GM12878 (cell line): ENCODE measurements around the gene ITPR2. TPM values are rescaled to one million over a fixed set of nuclear protein-coding genes. Genes with fewer than 3 reads are reported as not detected.
A peak's percentile ranks its signal among the peaks of the same experiment; 100 is the strongest.

Source experiments
- ATAC-seq: fragments of 200-7000 bp; cut with Tn5 transposase; 3 replicates; pipeline ENCODE4 v1.9.1; 2020; ENCODE audit warnings: mild to moderate bottlenecking, moderate library complexity
- BruUV-seq: library from RNA; stranded (reverse); fragments of 400-500 nt; replicated peaks from 2 replicates; lab custom pipeline; 2021; lab: Mats Ljungman, UMichigan
- CTCF ChIA-PET: fragments of 300-600 bp; sonication (Branson Sonifier 250); formaldehyde crosslinking; extraction: SDS; loops from one replicate; lab custom pipeline; 2021; ENCODE audit warnings: inconsistent platforms; lab: Yijun Ruan, JAX
- POLR2A ChIA-PET: fragments of 350-600 bp; formaldehyde crosslinking; extraction: SDS; loops from one replicate; lab custom pipeline; 2021; ENCODE audit warnings: inconsistent platforms; lab: Charles Lee
- RAD21 ChIA-PET: fragments of 300-600 bp; sonication (Branson Sonifier 250); formaldehyde crosslinking; loops from one replicate; lab custom pipeline; 2023; ENCODE audit warnings: antibody characterized with exemption; ENCODE audit not compliant: unreplicated experiment; lab: Charles Lee
- SMC1A ChIA-PET: fragments of 300-600 bp; sonication (Branson Sonifier 250); formaldehyde crosslinking; loops from one replicate; lab custom pipeline; 2023; ENCODE audit not compliant: unreplicated experiment, uncharacterized antibody; lab: Charles Lee
- DNase-seq: peaks from one replicate; pipeline ENCODE4 v3.0.0-alpha.2; 2011; ENCODE audit warnings: low read depth, low spot score
- FAIRE-seq: peaks from 3 replicates; lab custom pipeline; 2011; peaks lifted over from hg19 to GRCh38; lab: Jason Lieb, UNC
- H2AFZ ChIP-seq: 2 replicates; pipeline ENCODE4 v1.6.0; 2011; ENCODE audit warnings: low read depth, low read length, control low read depth; ENCODE audit not compliant: control insufficient read depth
- H3K27ac ChIP-seq: 2 replicates; pipeline ENCODE4 v1.5.1; 2011; ENCODE audit warnings: control low read depth; ENCODE audit not compliant: control insufficient read depth, insufficient read depth
- H3K27me3 ChIP-seq, 2 experiments: replicated peaks in 1 of 2; 2 replicates each; pipeline versions ENCODE4 v1.6.0 to v1.6.1; 2011; ENCODE audit warnings: low read length in 1 of 2; ENCODE audit not compliant: control insufficient read depth in 2 of 2, insufficient read depth in 2 of 2
- H3K36me3 ChIP-seq, 2 experiments: 2 replicates each; pipeline ENCODE4 v1.5.1; 2011; ENCODE audit warnings: low read length in 1 of 2; ENCODE audit not compliant: control insufficient read depth in 2 of 2, insufficient read depth in 2 of 2
- H3K4me1 ChIP-seq: 2 replicates; pipeline ENCODE4 v1.6.1; 2011; ENCODE audit warnings: mild to moderate bottlenecking, low read length, moderate library complexity, mixed read lengths; ENCODE audit not compliant: control insufficient read depth, insufficient read depth
- H3K4me2 ChIP-seq: 2 replicates; pipeline ENCODE4 v1.6.0; 2011; ENCODE audit warnings: control low read depth; ENCODE audit not compliant: control insufficient read depth, insufficient read depth
- H3K4me3 ChIP-seq: fragments of 200-600 bp; sonication (generic); 2 replicates; pipeline ENCODE4 v1.5.1; 2016
- H3K79me2 ChIP-seq: 2 replicates; pipeline ENCODE4 v1.6.0; 2011; ENCODE audit warnings: low read length; ENCODE audit not compliant: control insufficient read depth, insufficient read depth
- H3K9ac ChIP-seq: 2 replicates; pipeline ENCODE4 v1.8.0; 2011; ENCODE audit warnings: low read length, control low read depth, mixed read lengths; ENCODE audit not compliant: control insufficient read depth, insufficient read depth
- H3K9me3 ChIP-seq: replicated peaks from 3 replicates; pipeline ENCODE4 v1.5.1; 2011; ENCODE audit warnings: mild to moderate bottlenecking, low read length; ENCODE audit not compliant: control insufficient read depth, insufficient read depth
- H4K20me1 ChIP-seq: 2 replicates; pipeline ENCODE4 v1.6.0; 2011; ENCODE audit not compliant: control insufficient read depth, insufficient read depth
- BMI1 ChIP-seq: fragments of 450-650 bp; IDR thresholded peaks from 2 replicates; pipeline ENCODE4 v1.6.1; 2016; ENCODE audit warnings: mild to moderate bottlenecking, moderate library complexity, borderline replicate concordance
- CBFB ChIP-seq: IDR thresholded peaks from 2 replicates; pipeline ENCODE4 v1.6.1; 2016; ENCODE audit warnings: antibody characterized with exemption, low read depth
- ZNF24 ChIP-seq: fragments of 450-650 bp; IDR thresholded peaks from 2 replicates; pipeline ENCODE4 v1.6.1; 2017; ENCODE audit warnings: antibody characterized with exemption, mild to moderate bottlenecking
- WGBS: methylation state at CpG from one replicate; pipeline ENCODE4 v1.1.6; 2016; ENCODE audit warnings: low lambda C conversion rate; ENCODE audit not compliant: insufficient replicate concordance, insufficient coverage; ENCODE audit errors: missing lambda C conversion rate; 5-methylcytosine and 5-hydroxymethylcytosine counted together
- in situ Hi-C: fragments of 300-500 bp; cut with MboI; formaldehyde crosslinking; loops from 9 replicates; pipeline ENCODE4 v1.14.3; 2018; ENCODE audit warnings: mixed read lengths
- intact Hi-C: fragments of 100-400 bp; cut with micrococcal nuclease; formaldehyde crosslinking; loops from one replicate; pipeline ENCODE4 v1.14.2; 2022; ENCODE audit not compliant: unreplicated experiment
- polyA plus RNA-seq, 11 experiments: library from polyadenylated mRNA; depleted of rRNA in 4 of 11; unstranded in 6 of 11; stranded (reverse) in 5 of 11; fragments of >200 nt; fragmentation: Nextera tagmentation in 4 of 11; fragmentation: Illumina TruSeq in 1 of 11; extraction: Ambion mirVana in 4 of 11; extraction: Trizol in 1 of 11; gene quantifications; 1 replicate in 1 of 11; 2 replicates in 10 of 11; pipeline versions ENCODE4 v1.2.1 to v1.2.3, GENCODE V29; 2011 to 2016; ENCODE audit warnings: inconsistent platforms in 2 of 11, missing spikeins in 2 of 11, low read depth in 1 of 11
- total RNA-seq, 4 experiments: library from RNA; depleted of rRNA in 3 of 4; stranded (reverse); fragments of >200 nt in 3 of 4; fragmentation: Illumina TruSeq in 1 of 4; extraction: Trizol in 1 of 4; gene quantifications; 2 replicates each; pipeline versions ENCODE4 v1.2.1 to v1.2.3, GENCODE V29; 2013 to 2021
- TF ChIP-seq, protein P1 (sequence below): fragments of 450-650 bp; IDR thresholded peaks from 2 replicates; pipeline ENCODE4 v1.6.1; 2016; ENCODE audit warnings: mild to moderate bottlenecking
- TF ChIP-seq, protein P2 (sequence below): fragments of 450-650 bp; IDR thresholded peaks from 2 replicates; pipeline ENCODE4 v1.6.1; 2014; ENCODE audit warnings: mild to moderate bottlenecking

The ITPR2 gene
- total and polyA plus RNA-seq, 10 of the 15 experiments (the other 5 are each of a cell fraction or from before 2014, with no cell fraction given) = 7.5 to 76.2 (median 47.1) TPM

DNA sequence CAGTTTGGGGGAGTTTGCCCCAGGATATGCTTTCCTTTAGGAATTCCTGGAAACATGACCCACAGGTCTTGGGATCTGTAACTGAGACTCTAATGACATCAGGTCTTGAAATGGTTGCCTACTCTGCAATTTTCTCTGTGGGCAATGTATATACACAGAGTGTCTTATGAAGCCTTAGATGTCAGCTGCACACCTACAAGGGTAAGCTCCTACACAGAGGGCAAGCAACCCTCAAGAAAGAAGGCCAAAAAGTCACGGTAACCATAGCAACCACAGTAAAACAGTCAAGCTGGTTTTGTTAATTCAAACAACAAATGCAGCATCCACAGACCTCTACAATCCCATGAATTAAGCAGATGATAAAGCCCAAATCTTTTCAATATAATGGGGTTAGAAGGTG is 344.6 kb downstream of the ITPR2 start:
- ATAC-seq (no peak), FAIRE-seq (no peak), DNase-seq (no peak)
- no peaks in the 10 kb centered on the region for H3K9me3 ChIP-seq
- SMC1A ChIA-PET = interaction anchor here (0.8 to 1.7 kb wide), 3 partner anchors 8 to 39 kb away, joined by 3 to 9 read pairs (median 4); no protein-coding TSS in a partner anchor
- CTCF ChIA-PET = interaction anchor here (1.5 kb wide), 1 partner anchor 11 kb away, joined by 4 read pairs; no protein-coding TSS in a partner anchor
- intact Hi-C loops (no loop called here), in situ Hi-C loops (no loop called here)
- no peak overlapping the region for H3K9ac ChIP-seq
- no peak overlapping the region for H3K27ac ChIP-seq
- no peaks in the 10 kb centered on the region for H3K27me3 ChIP-seq
- RAD21 ChIA-PET = no interaction called here
- 100% methylated on average over 1 of the region's 1 CpG for WGBS
- H3K4me3 ChIP-seq = no peak overlapping the region
- no peak overlapping the region for H2AFZ ChIP-seq
- H3K4me2 ChIP-seq = no peak overlapping the region
- TF ChIP-seq BMI1 (peak; percentile 58; the same call in 1 of the 2 replicates), ZNF24 (no peak), CBFB (no peak)
- TF ChIP-seq, protein P1, sequence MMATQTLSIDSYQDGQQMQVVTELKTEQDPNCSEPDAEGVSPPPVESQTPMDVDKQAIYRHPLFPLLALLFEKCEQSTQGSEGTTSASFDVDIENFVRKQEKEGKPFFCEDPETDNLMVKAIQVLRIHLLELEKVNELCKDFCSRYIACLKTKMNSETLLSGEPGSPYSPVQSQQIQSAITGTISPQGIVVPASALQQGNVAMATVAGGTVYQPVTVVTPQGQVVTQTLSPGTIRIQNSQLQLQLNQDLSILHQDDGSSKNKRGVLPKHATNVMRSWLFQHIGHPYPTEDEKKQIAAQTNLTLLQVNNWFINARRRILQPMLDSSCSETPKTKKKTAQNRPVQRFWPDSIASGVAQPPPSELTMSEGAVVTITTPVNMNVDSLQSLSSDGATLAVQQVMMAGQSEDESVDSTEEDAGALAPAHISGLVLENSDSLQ = no peak
- TF ChIP-seq, protein P2, sequence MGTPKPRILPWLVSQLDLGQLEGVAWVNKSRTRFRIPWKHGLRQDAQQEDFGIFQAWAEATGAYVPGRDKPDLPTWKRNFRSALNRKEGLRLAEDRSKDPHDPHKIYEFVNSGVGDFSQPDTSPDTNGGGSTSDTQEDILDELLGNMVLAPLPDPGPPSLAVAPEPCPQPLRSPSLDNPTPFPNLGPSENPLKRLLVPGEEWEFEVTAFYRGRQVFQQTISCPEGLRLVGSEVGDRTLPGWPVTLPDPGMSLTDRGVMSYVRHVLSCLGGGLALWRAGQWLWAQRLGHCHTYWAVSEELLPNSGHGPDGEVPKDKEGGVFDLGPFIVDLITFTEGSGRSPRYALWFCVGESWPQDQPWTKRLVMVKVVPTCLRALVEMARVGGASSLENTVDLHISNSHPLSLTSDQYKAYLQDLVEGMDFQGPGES = no peak
- H4K20me1 ChIP-seq = no peaks in the 10 kb centered on the region
- POLR2A ChIA-PET = interaction anchor here (0.5 kb wide), 1 partner anchor 849 kb away, joined by 4 read pairs; no protein-coding TSS in a partner anchor
- H3K79me2 ChIP-seq = no peaks in the 10 kb centered on the region
- H3K4me1 ChIP-seq = no peaks in the 10 kb centered on the region
- BruUV-seq = no TSS peak
- H3K36me3 ChIP-seq = peaks cover 1 to 4% of the 10 kb centered on the region in 2 experiments
